ENCODE measurements around the gene DMGDH. TPM values are rescaled to one million over a fixed set of nuclear protein-coding genes. Genes with fewer than 3 reads are reported as not detected.

DMGDH gene
- total RNA-seq, 3 donors from 2014 or later (not counting 1 experiment from before 2014, with no cell fraction given), result 0.43 to 2.9 (median 2.4) TPM

GRCh38 chr5:78997090-78997489 is 72.4 kb downstream of the DMGDH start:
- Histone ChIP-seq H3K9me3 (ENCODE audit: control insufficient read depth, insufficient read depth, low read length) (no peaks in the 10 kb centered on the region), H3K27ac (ENCODE audit: low read length) (no peak overlapping the region), H3K27me3 (ENCODE audit: control insufficient read depth, insufficient read depth, low read length) (no peaks in the 10 kb centered on the region), H3K4me3 (ENCODE audit: low read length) (no peak overlapping the region), H3K36me3 (ENCODE audit: control insufficient read depth, insufficient read depth, low read length) (no peaks in the 10 kb centered on the region), H3K4me1 (ENCODE audit: control insufficient read depth, insufficient read depth, low read length) (no peaks in the 10 kb centered on the region)
- Mint-ChIP-seq H3K36me3 (peaks cover 3% of the 10 kb centered on the region), H3K27me3 (ENCODE audit: low read depth in 2 of 2) (peaks cover 9 to 10% of the 10 kb centered on the region in 2 donors), H3K9me3 (no peaks in the 10 kb centered on the region), H3K4me3 (no peak overlapping the region), H3K27ac (no peak overlapping the region), H3K4me1 (no peaks in the 10 kb centered on the region)
- no peak for TF ChIP-seq CTCF (IDR thresholded peaks at IDR 0.05)
- ATAC-seq (no peak), DNase-seq (no peak)
- WGBS (ENCODE audit: insufficient coverage), result 97% methylated on average over 2 of the region's 2 CpGs
- intact Hi-C loops (cut with micrococcal nuclease), result no loop called here

GRCh38 chr5:78995521-78996007 is 73.9 kb downstream of the DMGDH start:
- peaks cover 6 to 8% of the 10 kb centered on the region in 2 donors for H3K27me3 Mint-ChIP-seq (ENCODE audit: low read depth in 2 of 2)
- no peak overlapping the region for H3K27ac Mint-ChIP-seq
- no peak for ATAC-seq
- Histone ChIP-seq H3K27me3 (ENCODE audit: control insufficient read depth, insufficient read depth, low read length) (no peaks in the 10 kb centered on the region), H3K36me3 (ENCODE audit: control insufficient read depth, insufficient read depth, low read length) (no peaks in the 10 kb centered on the region), H3K4me3 (ENCODE audit: low read length) (no peak overlapping the region), H3K4me1 (ENCODE audit: control insufficient read depth, insufficient read depth, low read length) (no peaks in the 10 kb centered on the region), H3K9me3 (ENCODE audit: control insufficient read depth, insufficient read depth, low read length) (no peaks in the 10 kb centered on the region), H3K27ac (ENCODE audit: low read length) (no peak overlapping the region)
- no peak for TF ChIP-seq CTCF (IDR thresholded peaks at IDR 0.05)
- H3K4me1 Mint-ChIP-seq, result no peaks in the 10 kb centered on the region
- DNase-seq, result no peak
- no peaks in the 10 kb centered on the region for H3K36me3 Mint-ChIP-seq
- 100% methylated on average over 2 of the region's 2 CpGs for WGBS (ENCODE audit: insufficient coverage)
- intact Hi-C loops (cut with micrococcal nuclease), result no loop called here
- H3K9me3 Mint-ChIP-seq, result no peaks in the 10 kb centered on the region
- H3K4me3 Mint-ChIP-seq, result no peak overlapping the region

- intact Hi-C loops (cut with micrococcal nuclease), result no loop called here
- H3K36me3 ChIP-seq (ENCODE audit: control insufficient read depth, insufficient read depth, low read length), result no peaks in the 10 kb centered on the region
- no peak for TF ChIP-seq CTCF (IDR thresholded peaks at IDR 0.05)
- Mint-ChIP-seq H3K4me3 (no peak overlapping the region), H3K36me3 (no peaks in the 10 kb centered on the region), H3K27ac (no peak overlapping the region), H3K27me3 (ENCODE audit: low read depth in 2 of 2) (peaks cover 3 to 6% of the 10 kb centered on the region in 2 donors), H3K9me3 (no peaks in the 10 kb centered on the region), H3K4me1 (no peaks in the 10 kb centered on the region)
- no peak for DNase-seq
- H3K4me1 ChIP-seq (ENCODE audit: control insufficient read depth, insufficient read depth, low read length), result no peaks in the 10 kb centered on the region
- no peak overlapping the region for H3K4me3 ChIP-seq (ENCODE audit: low read length)
- ATAC-seq, result no peak
- no peaks in the 10 kb centered on the region for H3K27me3 ChIP-seq (ENCODE audit: control insufficient read depth, insufficient read depth, low read length)
- no peaks in the 10 kb centered on the region for H3K9me3 ChIP-seq (ENCODE audit: control insufficient read depth, insufficient read depth, low read length)
- H3K27ac ChIP-seq (ENCODE audit: low read length), result no peak overlapping the region
These were observed 76.3 kb downstream of the DMGDH start for GRCh38 chr5:78993165-78993564.

- Histone ChIP-seq H3K36me3 (ENCODE audit: control insufficient read depth, insufficient read depth, low read length) (no peaks in the 10 kb centered on the region), H3K4me1 (ENCODE audit: control insufficient read depth, insufficient read depth, low read length) (no peaks in the 10 kb centered on the region), H3K27ac (ENCODE audit: low read length) (no peak overlapping the region), H3K4me3 (ENCODE audit: low read length) (no peak overlapping the region), H3K9me3 (ENCODE audit: control insufficient read depth, insufficient read depth, low read length) (no peaks in the 10 kb centered on the region), H3K27me3 (ENCODE audit: control insufficient read depth, insufficient read depth, low read length) (no peaks in the 10 kb centered on the region)
- DNase-seq (no peak), ATAC-seq (no peak)
- Mint-ChIP-seq H3K4me1 (no peaks in the 10 kb centered on the region), H3K4me3 (no peak overlapping the region), H3K27me3 (ENCODE audit: low read depth in 2 of 2) (peaks cover 3 to 6% of the 10 kb centered on the region in 2 donors), H3K27ac (no peak overlapping the region), H3K36me3 (no peaks in the 10 kb centered on the region), H3K9me3 (no peaks in the 10 kb centered on the region)
- no peak for TF ChIP-seq CTCF (IDR thresholded peaks at IDR 0.05)
- intact Hi-C loops (cut with micrococcal nuclease), result no loop called here
- 80% methylated on average over 1 of the region's 2 CpGs for WGBS (ENCODE audit: insufficient coverage)
These were observed 77.3 kb downstream of the DMGDH start for GRCh38 chr5:78992146-78992545.

Data from natural killer cell (primary cell).